AG04449 (cell line): ENCODE data around the gene DAPK2.

Experiments used
- CTCF ChIA-PET: fragments of 350-600 bp; formaldehyde crosslinking; extraction: SDS; loops from one replicate; lab custom pipeline; 2021; ENCODE audit warnings: antibody characterized with exemption; lab: Yijun Ruan, JAX
- POLR2A ChIA-PET: fragments of 400-600, 350-600 bp; formaldehyde crosslinking; extraction: SDS; loops from one replicate; lab custom pipeline; 2020; ENCODE audit warnings: antibody characterized with exemption, inconsistent platforms; lab: Yijun Ruan, JAX
- DNase-seq: peaks from one replicate; pipeline ENCODE4 v3.0.0-alpha.2; 2010; ENCODE audit warnings: low read depth, low spot score
- H3K4me3 ChIP-seq: 2 replicates; pipeline ENCODE4 v1.5.1; 2011; ENCODE audit warnings: low read depth, mild to moderate bottlenecking, control low read depth, low read length
- TF ChIP-seq, protein P1 (sequence below): IDR thresholded peaks from one replicate; pipeline ENCODE4 v1.5.1; 2011; ENCODE audit warnings: mild to moderate bottlenecking, moderate library complexity, low read length, control low read depth, inconsistent platforms; ENCODE audit not compliant: insufficient read depth; ENCODE audit errors: missing control alignments

DAPK2 gene

DNA sequence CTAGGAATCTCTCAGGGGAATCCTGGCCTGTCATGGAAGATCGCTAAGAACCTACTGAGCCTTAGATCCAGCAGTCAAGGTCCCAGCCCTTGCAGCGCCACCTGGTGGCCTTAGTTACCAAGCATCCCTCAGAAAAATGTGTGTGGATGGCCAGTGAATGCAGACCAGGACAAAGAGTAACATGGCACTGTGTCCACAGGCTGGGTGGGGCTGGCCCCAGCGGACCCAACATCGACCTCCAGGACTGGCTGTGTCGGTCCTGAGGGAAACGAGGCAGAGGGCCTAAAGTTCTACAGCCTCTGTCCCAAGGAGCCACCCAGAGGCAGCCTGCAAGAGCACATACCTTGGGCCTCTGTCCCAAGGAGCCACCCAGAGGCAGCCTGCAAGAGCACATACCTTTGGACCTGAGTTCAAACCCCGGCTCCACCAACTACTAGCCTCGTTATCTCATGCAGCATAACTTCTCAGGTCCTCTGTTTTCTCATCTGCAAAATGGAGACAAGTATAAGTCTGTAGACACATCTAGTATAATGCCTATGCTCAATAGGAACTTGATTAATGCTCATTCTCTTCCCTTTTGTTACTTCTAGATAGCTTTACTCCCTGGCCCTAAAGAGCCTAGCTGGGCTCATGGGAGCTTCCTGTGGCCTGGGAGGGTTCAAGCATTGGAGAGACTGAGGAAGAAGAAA, 155.1 kb downstream of the DAPK2 start:
- no peak overlapping the region for H3K4me3 ChIP-seq
- ChIA-PET CTCF (interaction anchor here (0.7 to 10.0 kb wide), 28 partner anchors 8 to 282 kb away, joined by 3 to 120 read pairs (median 6); partner anchors contain the start of gene DAPK2), POLR2A (no interaction called here)
- no peak for DNase-seq
- TF ChIP-seq, protein P1, sequence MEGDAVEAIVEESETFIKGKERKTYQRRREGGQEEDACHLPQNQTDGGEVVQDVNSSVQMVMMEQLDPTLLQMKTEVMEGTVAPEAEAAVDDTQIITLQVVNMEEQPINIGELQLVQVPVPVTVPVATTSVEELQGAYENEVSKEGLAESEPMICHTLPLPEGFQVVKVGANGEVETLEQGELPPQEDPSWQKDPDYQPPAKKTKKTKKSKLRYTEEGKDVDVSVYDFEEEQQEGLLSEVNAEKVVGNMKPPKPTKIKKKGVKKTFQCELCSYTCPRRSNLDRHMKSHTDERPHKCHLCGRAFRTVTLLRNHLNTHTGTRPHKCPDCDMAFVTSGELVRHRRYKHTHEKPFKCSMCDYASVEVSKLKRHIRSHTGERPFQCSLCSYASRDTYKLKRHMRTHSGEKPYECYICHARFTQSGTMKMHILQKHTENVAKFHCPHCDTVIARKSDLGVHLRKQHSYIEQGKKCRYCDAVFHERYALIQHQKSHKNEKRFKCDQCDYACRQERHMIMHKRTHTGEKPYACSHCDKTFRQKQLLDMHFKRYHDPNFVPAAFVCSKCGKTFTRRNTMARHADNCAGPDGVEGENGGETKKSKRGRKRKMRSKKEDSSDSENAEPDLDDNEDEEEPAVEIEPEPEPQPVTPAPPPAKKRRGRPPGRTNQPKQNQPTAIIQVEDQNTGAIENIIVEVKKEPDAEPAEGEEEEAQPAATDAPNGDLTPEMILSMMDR = peak; percentile 91

DNA sequence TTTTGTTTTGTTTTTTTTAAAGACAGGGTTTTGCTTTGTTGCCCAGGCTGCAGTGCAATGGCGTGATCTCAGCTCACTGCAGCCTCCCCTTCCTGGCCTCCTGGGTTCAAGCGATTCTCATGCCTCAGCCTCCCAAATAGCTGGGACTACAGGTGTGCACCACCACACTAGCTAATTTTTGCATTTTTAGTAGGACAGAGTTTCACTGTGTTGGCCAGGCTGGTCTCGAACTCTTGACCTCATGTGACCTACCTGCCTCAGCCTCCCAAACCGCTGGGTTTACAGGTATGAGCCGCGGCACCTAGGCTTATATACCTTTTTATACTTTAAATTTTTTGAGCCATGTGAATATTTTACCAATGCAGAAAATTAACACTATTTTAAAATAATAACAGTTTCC, 155.7 kb downstream of the DAPK2 start:
- POLR2A ChIA-PET = no interaction called here
- no peak overlapping the region for H3K4me3 ChIP-seq
- TF ChIP-seq, protein P1 = no peak
- DNase-seq = no peak
- CTCF ChIA-PET = interaction anchor here (0.7 to 10.0 kb wide), 29 partner anchors 9 to 292 kb away, joined by 3 to 120 read pairs (median 4); no protein-coding TSS in a partner anchor

DNA sequence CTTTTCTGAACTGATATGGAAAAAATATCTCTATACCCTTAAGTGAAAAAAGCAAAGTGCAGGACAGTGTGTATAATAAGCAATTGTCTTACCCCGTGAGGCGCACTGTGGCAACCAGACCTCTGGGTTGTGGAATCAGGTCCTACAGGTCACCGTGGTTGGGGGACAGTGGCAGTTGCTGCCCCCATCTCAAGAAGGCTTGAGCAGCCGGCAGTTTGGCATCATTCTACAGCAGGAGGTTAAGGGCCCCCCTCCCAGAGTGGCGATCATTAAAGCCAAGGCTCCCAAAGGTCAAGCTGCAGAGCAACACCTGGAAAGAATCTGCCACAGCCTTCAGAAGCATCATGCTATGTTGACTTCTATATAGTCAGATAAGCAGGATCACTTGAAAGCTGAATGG, 156.5 kb downstream of the DAPK2 start:
- TF ChIP-seq, protein P1 = no peak
- ChIA-PET POLR2A (no interaction called here), CTCF (interaction anchor here (0.6 to 10.0 kb wide), 28 partner anchors 8 to 291 kb away, joined by 3 to 120 read pairs (median 4); no protein-coding TSS in a partner anchor)

DNA sequence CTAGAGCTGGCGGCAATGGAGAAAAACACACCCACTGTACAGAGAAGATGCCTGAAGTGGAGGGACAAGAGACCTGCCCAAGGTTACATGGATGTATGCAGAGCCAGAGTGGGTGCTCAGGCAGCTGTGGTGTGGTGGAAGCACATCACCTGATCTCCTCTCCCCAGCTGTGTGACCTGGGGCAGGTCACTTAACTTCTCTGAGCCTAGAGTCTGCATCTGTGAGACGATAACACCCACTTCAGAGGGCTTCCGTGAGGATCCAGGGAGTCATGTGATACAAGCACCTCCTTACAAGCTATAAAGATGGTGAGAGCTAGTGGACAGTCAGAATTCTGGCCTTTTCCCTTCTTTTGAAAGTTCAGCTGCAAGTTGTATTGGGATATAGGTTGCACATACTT, 157.5 kb downstream of the DAPK2 start:
- POLR2A ChIA-PET = no interaction called here
- H3K4me3 ChIP-seq = no peak overlapping the region
- CTCF ChIA-PET = interaction anchor here (0.6 to 10.0 kb wide), 8 partner anchors 11 to 280 kb away, joined by 3 to 120 read pairs (median 3); no protein-coding TSS in a partner anchor
- TF ChIP-seq, protein P1 = no peak
- no peak for DNase-seq

More for the DNA sequence above, 156.5 kb downstream of the DAPK2 start:
- H3K4me3 ChIP-seq = no peak overlapping the region
- DNase-seq = no peak

DNA sequence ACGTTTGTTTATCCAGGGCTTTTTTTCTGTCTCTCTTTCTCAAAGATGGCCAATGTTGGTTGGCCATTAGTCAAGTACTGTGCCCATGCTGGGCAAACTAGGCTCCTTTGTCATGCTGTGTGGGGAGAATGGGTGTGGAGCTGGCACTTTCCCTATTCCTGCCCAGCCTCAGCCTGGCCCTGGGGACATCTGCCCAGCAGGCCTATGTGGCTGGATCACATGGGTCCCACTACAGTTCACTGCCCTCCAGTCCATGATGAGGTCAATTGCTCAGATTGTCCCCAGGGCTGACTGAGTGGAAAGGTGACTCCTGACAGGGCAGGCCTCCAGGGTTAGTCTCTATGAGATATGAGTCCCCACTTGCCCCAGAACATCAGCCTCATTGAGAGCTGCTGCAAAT, 158.1 kb downstream of the DAPK2 start:
- TF ChIP-seq, protein P1 = no peak
- ChIA-PET CTCF (interaction anchor here (0.8 to 10.0 kb wide), 6 partner anchors 10 to 278 kb away, joined by 3 to 120 read pairs (median 3); no protein-coding TSS in a partner anchor), POLR2A (no interaction called here)
- DNase-seq = no peak
- no peak overlapping the region for H3K4me3 ChIP-seq

DNA sequence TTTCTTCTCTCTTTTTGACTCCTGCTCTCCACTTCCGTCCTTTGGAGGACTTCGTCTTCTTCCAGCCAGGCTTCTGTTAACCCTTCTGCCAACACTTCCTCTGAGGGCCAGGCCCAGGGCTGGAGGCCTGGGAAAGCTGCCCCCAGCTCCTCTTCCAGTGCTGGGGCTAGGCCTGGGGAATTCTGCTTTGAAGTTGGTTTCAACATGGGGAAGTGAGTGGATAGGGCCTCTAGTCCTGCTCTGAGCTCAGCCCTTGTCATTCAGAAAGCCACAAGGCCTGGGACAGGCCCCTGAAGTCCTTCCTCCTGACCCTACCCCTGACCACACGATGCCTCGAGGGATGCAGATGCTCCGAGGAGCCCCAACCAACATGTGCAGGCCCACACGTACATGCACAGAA, 158.7 kb downstream of the DAPK2 start:
- no peak overlapping the region for H3K4me3 ChIP-seq
- CTCF ChIA-PET = interaction anchor here (3.5 to 10.0 kb wide), 2 partner anchors 10 to 134 kb away, joined by 13 to 120 read pairs; no protein-coding TSS in a partner anchor
- POLR2A ChIA-PET = no interaction called here
- TF ChIP-seq, protein P1 = no peak
- DNase-seq = no peak
